ENCODE data around the gene NREP.
"Not testable (repeated sequence)": the region's sequence is repeated elsewhere in the genome, so short reads cannot be mapped to it uniquely, and the experiment has no call there.

The NREP gene

DNA sequence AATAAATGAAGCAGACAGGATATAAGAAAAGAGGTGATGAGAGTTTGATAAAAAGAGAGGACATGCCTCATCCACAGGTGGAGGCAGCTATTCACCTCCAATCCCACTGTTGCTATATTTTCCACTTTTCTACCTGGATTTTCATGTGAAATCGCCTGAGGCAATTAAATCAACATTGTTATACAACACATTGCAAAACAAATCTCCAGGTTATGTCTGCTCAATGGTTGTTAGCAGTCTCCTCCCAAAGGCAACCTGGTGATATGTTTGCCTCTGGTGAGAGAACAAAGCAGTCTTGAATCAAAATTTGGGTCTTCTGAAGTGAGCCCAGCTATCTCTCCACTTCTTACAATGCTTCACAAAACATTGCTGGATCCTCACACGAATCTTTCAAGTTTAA lies 30.0 kb downstream of the NREP start:
- Histone ChIP-seq H3K27ac (ENCODE audit: insufficient read depth, low read depth, low read length, poor library complexity, severe bottlenecking) (no peak overlapping the region), H3K36me3 (ENCODE audit: control insufficient read depth, insufficient read depth, low read length) (peaks cover 29% of the 10 kb centered on the region), H3K9me3 (ENCODE audit: control insufficient read depth, low read length) (no peaks in the 10 kb centered on the region), H3K4me3 (ENCODE audit: insufficient read depth, low read depth, low read length) (no peak overlapping the region), H3K4me1 (ENCODE audit: control insufficient read depth, insufficient read depth, low read length) (no peaks in the 10 kb centered on the region), H3K27me3 (ENCODE audit: control insufficient read depth, insufficient read depth, low read length, poor library complexity, severe bottlenecking) (no peaks in the 10 kb centered on the region)
- 88 to 91% methylated on average over 2 of the region's 2 CpGs for WGBS, 2 experiments

DNA sequence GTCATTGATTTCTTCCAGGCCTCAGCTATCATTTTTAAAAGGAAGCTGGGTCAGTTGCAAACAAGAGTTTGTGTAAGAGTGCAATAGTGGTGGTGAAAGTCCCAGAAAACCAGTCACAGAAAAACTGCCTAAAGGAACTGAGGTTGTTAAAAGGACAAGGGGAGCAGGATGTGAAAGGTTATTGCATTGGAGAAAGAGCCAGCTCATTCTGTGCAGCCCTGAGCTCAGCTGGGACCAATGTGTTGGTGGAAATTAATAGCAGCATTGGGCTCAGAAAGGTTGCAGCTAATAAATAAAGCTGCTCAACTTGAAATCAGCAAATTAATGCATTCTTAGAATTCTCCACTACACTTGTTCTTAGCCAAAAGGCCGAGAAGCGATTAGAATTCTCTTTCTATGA lies 34.9 kb downstream of the NREP start:
- Histone ChIP-seq H3K36me3 (ENCODE audit: control insufficient read depth, insufficient read depth, low read length) (peaks cover 14% of the 10 kb centered on the region), H3K9me3 (ENCODE audit: control insufficient read depth, low read length) (no peaks in the 10 kb centered on the region), H3K27me3 (ENCODE audit: control insufficient read depth, insufficient read depth, low read length, poor library complexity, severe bottlenecking) (no peaks in the 10 kb centered on the region), H3K27ac (ENCODE audit: insufficient read depth, low read depth, low read length, poor library complexity, severe bottlenecking) (no peak overlapping the region), H3K4me1 (ENCODE audit: control insufficient read depth, insufficient read depth, low read length) (peaks cover 9% of the 10 kb centered on the region), H3K4me3 (ENCODE audit: insufficient read depth, low read depth, low read length) (no peak overlapping the region)
- 72 to 75% methylated on average over 2 of the region's 2 CpGs for WGBS, 2 experiments

- H3K27ac ChIP-seq (ENCODE audit: insufficient read depth, low read depth, low read length, poor library complexity, severe bottlenecking), result no peak overlapping the region
- peaks cover 9% of the 10 kb centered on the region for H3K4me1 ChIP-seq (ENCODE audit: control insufficient read depth, insufficient read depth, low read length)
- H3K27me3 ChIP-seq (ENCODE audit: control insufficient read depth, insufficient read depth, low read length, poor library complexity, severe bottlenecking), result no peaks in the 10 kb centered on the region
- no peak overlapping the region for H3K4me3 ChIP-seq (ENCODE audit: insufficient read depth, low read depth, low read length)
- whole genome bisulfite sequencing, 2 experiments, result 53 to 65% methylated on average over 2 of the region's 2 CpGs
- H3K9me3 ChIP-seq (ENCODE audit: control insufficient read depth, low read length), result no peaks in the 10 kb centered on the region
- peaks cover 2% of the 10 kb centered on the region for H3K36me3 ChIP-seq (ENCODE audit: control insufficient read depth, insufficient read depth, low read length)
Measured at GRCh38 chr5:111720333-111720890, 36.6 kb downstream of the NREP start.

DNA sequence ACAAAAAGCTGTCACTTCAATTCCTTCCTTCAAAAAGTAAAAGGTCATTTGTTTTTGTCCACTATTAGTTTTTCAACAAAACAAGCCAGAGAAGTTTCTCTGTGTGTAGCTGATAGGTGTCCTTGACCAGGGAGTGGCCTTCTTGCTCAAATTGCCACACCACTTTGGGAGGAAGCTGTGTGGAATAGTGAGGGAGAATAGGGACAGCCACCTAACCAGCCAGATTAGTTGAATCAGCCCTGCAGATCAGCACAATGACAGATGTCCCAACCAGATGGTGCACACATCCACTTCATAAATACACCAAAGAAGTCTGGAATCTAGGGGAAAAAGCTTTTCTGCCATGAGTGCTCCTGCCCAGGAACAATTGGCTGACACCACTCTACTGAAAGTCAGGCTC lies 37.2 kb downstream of the NREP start:
- H3K9me3 ChIP-seq (ENCODE audit: control insufficient read depth, low read length), result no peaks in the 10 kb centered on the region
- H3K36me3 ChIP-seq (ENCODE audit: control insufficient read depth, insufficient read depth, low read length), result no peaks in the 10 kb centered on the region
- H3K27ac ChIP-seq (ENCODE audit: insufficient read depth, low read depth, low read length, poor library complexity, severe bottlenecking), result no peak overlapping the region
- H3K4me1 ChIP-seq (ENCODE audit: control insufficient read depth, insufficient read depth, low read length), result peaks cover 9% of the 10 kb centered on the region
- H3K27me3 ChIP-seq (ENCODE audit: control insufficient read depth, insufficient read depth, low read length, poor library complexity, severe bottlenecking), result no peaks in the 10 kb centered on the region
- no peak overlapping the region for H3K4me3 ChIP-seq (ENCODE audit: insufficient read depth, low read depth, low read length)

DNA sequence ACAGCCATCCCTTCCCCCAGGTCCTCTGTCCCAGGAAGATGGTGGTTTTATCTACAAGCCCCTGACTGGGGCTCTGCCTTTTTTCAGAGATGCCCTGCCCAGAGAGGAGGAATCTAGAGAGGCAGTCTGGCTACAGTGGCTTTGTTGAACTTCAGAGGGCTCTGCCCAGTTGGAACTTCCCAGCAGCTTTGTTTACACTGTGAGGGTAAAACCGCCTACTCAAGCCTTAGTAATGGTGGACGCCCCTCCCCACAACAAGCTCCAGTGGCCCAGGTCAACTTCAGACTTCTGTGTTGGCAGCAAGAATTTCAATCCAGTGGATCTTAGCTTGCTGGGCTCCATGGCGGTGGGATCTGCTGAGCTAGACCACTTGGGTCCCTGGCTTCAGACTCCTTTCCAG lies 40.2 kb downstream of the NREP start:
- not testable (repeated sequence) for H3K36me3 ChIP-seq (ENCODE audit: control insufficient read depth, insufficient read depth, low read length); H3K4me3 ChIP-seq (ENCODE audit: insufficient read depth, low read depth, low read length); H3K9me3 ChIP-seq (ENCODE audit: control insufficient read depth, low read length); H3K4me1 ChIP-seq (ENCODE audit: control insufficient read depth, insufficient read depth, low read length); H3K27me3 ChIP-seq (ENCODE audit: control insufficient read depth, insufficient read depth, low read length, poor library complexity, severe bottlenecking); H3K27ac ChIP-seq (ENCODE audit: insufficient read depth, low read depth, low read length, poor library complexity, severe bottlenecking)
- WGBS, 2 experiments, result 81 to 86% methylated on average over 3 of the region's 3 CpGs

GRCh38 chr5:111707630-111708164 lies 49.3 kb downstream of the NREP start:
- H3K27ac ChIP-seq (ENCODE audit: insufficient read depth, low read depth, low read length, poor library complexity, severe bottlenecking), result no peak overlapping the region
- H3K9me3 ChIP-seq (ENCODE audit: control insufficient read depth, low read length), result no peaks in the 10 kb centered on the region
- 68 to 70% methylated on average over 1 of the region's 1 CpG for WGBS, 2 experiments
- no peak overlapping the region for H3K4me3 ChIP-seq (ENCODE audit: insufficient read depth, low read depth, low read length)
- H3K27me3 ChIP-seq (ENCODE audit: control insufficient read depth, insufficient read depth, low read length, poor library complexity, severe bottlenecking), result no peaks in the 10 kb centered on the region
- no peaks in the 10 kb centered on the region for H3K36me3 ChIP-seq (ENCODE audit: control insufficient read depth, insufficient read depth, low read length)
- H3K4me1 ChIP-seq (ENCODE audit: control insufficient read depth, insufficient read depth, low read length), result no peaks in the 10 kb centered on the region

GRCh38 chr5:111706345-111706744 lies 50.6 kb downstream of the NREP start:
- H3K4me3 ChIP-seq (ENCODE audit: insufficient read depth, low read depth, low read length), result no peak overlapping the region
- no peak overlapping the region for H3K27ac ChIP-seq (ENCODE audit: insufficient read depth, low read depth, low read length, poor library complexity, severe bottlenecking)
- no peaks in the 10 kb centered on the region for H3K36me3 ChIP-seq (ENCODE audit: control insufficient read depth, insufficient read depth, low read length)

GRCh38 chr5:111704452-111705085 lies 52.4 kb downstream of the NREP start:
- Histone ChIP-seq H3K27me3 (ENCODE audit: control insufficient read depth, insufficient read depth, low read length, poor library complexity, severe bottlenecking) (no peaks in the 10 kb centered on the region), H3K9me3 (ENCODE audit: control insufficient read depth, low read length) (no peaks in the 10 kb centered on the region), H3K4me1 (ENCODE audit: control insufficient read depth, insufficient read depth, low read length) (no peaks in the 10 kb centered on the region), H3K4me3 (ENCODE audit: insufficient read depth, low read depth, low read length) (no peak overlapping the region), H3K27ac (ENCODE audit: insufficient read depth, low read depth, low read length, poor library complexity, severe bottlenecking) (no peak overlapping the region), H3K36me3 (ENCODE audit: control insufficient read depth, insufficient read depth, low read length) (no peaks in the 10 kb centered on the region)
- 60 to 70% methylated on average over 2 of the region's 2 CpGs for WGBS, 2 experiments

More at GRCh38 chr5:111706345-111706744, 50.6 kb downstream of the NREP start:
- H3K4me1 ChIP-seq (ENCODE audit: control insufficient read depth, insufficient read depth, low read length), result no peaks in the 10 kb centered on the region
- 83 to 93% methylated on average over 2 to 4 of the region's 4 CpGs for WGBS, 2 experiments
- H3K27me3 ChIP-seq (ENCODE audit: control insufficient read depth, insufficient read depth, low read length, poor library complexity, severe bottlenecking), result no peaks in the 10 kb centered on the region
- no peaks in the 10 kb centered on the region for H3K9me3 ChIP-seq (ENCODE audit: control insufficient read depth, low read length)

DNA sequence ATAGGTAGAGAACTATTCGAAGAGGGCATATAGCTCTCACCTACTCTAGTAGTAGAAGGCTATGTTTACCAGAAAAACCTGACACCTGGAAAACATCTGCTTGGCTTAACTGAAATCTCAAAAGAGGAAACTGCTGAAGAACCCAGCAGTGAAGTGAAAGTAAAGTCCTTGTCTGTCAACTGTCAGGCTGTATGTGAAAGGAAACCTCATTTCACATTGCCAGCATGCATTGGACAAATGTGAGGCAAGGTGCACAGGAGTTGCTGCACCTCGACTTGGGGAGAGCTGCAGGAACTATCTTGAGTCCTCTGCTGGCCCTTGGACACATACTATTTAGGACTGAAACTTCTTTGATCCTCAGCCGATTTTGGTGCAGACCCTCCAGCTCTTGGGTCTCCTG lies 53.3 kb downstream of the NREP start:
- H3K4me1 ChIP-seq (ENCODE audit: control insufficient read depth, insufficient read depth, low read length), result no peaks in the 10 kb centered on the region
- H3K27me3 ChIP-seq (ENCODE audit: control insufficient read depth, insufficient read depth, low read length, poor library complexity, severe bottlenecking), result no peaks in the 10 kb centered on the region
- WGBS, 2 experiments, result 90 to 95% methylated on average over 3 of the region's 3 CpGs

DNA sequence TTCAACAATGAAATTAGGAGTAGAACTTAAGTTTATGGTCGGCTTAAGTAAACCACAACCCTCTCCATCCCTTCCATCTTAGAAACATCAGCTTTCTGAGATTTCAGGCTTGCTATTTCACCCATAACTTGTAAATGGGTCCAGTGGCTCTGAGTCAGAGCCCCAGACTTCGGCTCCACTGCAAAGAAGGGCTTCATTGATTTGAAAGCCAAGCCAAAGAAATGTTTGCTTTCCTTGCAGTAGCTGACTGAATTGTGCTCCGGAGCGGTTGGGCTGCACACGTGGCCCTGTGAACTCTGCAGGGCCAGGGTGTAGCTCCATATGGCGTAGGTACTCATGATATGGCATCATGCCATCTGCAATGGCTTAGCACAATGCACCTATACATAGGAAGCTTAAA lies 57.0 kb downstream of the NREP start:
- no peak overlapping the region for H3K4me3 ChIP-seq (ENCODE audit: insufficient read depth, low read depth, low read length)
- 91 to 94% methylated on average over 6 of the region's 6 CpGs for WGBS, 2 experiments
- no peaks in the 10 kb centered on the region for H3K27me3 ChIP-seq (ENCODE audit: control insufficient read depth, insufficient read depth, low read length, poor library complexity, severe bottlenecking)

More for the DNA sequence above, 53.3 kb downstream of the NREP start:
- H3K9me3 ChIP-seq (ENCODE audit: control insufficient read depth, low read length), result no peaks in the 10 kb centered on the region
- H3K36me3 ChIP-seq (ENCODE audit: control insufficient read depth, insufficient read depth, low read length), result no peaks in the 10 kb centered on the region
- H3K27ac ChIP-seq (ENCODE audit: insufficient read depth, low read depth, low read length, poor library complexity, severe bottlenecking), result no peak overlapping the region
- no peak overlapping the region for H3K4me3 ChIP-seq (ENCODE audit: insufficient read depth, low read depth, low read length)

More for the DNA sequence above, 57.0 kb downstream of the NREP start:
- no peaks in the 10 kb centered on the region for H3K36me3 ChIP-seq (ENCODE audit: control insufficient read depth, insufficient read depth, low read length)
- H3K27ac ChIP-seq (ENCODE audit: insufficient read depth, low read depth, low read length, poor library complexity, severe bottlenecking), result no peak overlapping the region
- no peaks in the 10 kb centered on the region for H3K4me1 ChIP-seq (ENCODE audit: control insufficient read depth, insufficient read depth, low read length)
- H3K9me3 ChIP-seq (ENCODE audit: control insufficient read depth, low read length), result no peaks in the 10 kb centered on the region

All from ectodermal cell (in vitro differentiated cells).